CD4-positive, alpha-beta memory T cell (primary cell): ENCODE results near the gene CST3. TPM values are rescaled to one million over a fixed set of nuclear protein-coding genes. Genes with fewer than 3 reads are reported as not detected.

Experiments
- CTCF ChIA-PET: fragments of 350-600 bp; sonication (Branson Sonifier 250); formaldehyde crosslinking; loops from one replicate; lab custom pipeline; 2021; ENCODE audit warnings: inconsistent platforms; ENCODE audit not compliant: partially characterized antibody; lab: Charles Lee
- POLR2A ChIA-PET: fragments of 350-600 bp; sonication (Branson Sonifier 250); formaldehyde crosslinking; loops from one replicate; lab custom pipeline; 2021; ENCODE audit not compliant: partially characterized antibody; lab: Charles Lee
- DNase-seq, 5 donors: peaks; one replicate each; pipeline versions ENCODE4 v3.0.0 to v3.0.0-alpha.2; 2020 to 2022; ENCODE audit warnings: mixed read lengths in 1 of 5
- H3K27ac ChIP-seq: one replicate; pipeline ENCODE4 v1.7.0; 2013; ENCODE audit warnings: low read depth, low read length
- H3K27me3 ChIP-seq: 2 replicates; pipeline ENCODE4 v1.7.0; 2013; ENCODE audit warnings: mild to moderate bottlenecking, low read length, moderate library complexity; ENCODE audit not compliant: insufficient read depth
- H3K36me3 ChIP-seq: 2 replicates; pipeline ENCODE4 v1.7.0; 2013; ENCODE audit warnings: mild to moderate bottlenecking, low read length, moderate library complexity; ENCODE audit not compliant: insufficient read depth
- H3K4me1 ChIP-seq: 2 replicates; pipeline ENCODE4 v1.7.0; 2013; ENCODE audit warnings: mild to moderate bottlenecking, low read length, moderate library complexity; ENCODE audit not compliant: insufficient read depth
- H3K4me3 ChIP-seq, 2 donors: one replicate each; pipeline ENCODE4 v1.7.0; 2013; ENCODE audit warnings: low read length in 2 of 2, mild to moderate bottlenecking in 1 of 2
- H3K9me3 ChIP-seq, 2 donors: one replicate each; pipeline ENCODE4 v1.7.0; 2013; ENCODE audit warnings: low read length in 2 of 2, control low read depth in 1 of 2; ENCODE audit not compliant: control insufficient read depth in 1 of 2
- H3K27ac Mint-ChIP-seq, 7 donors: one replicate each; pipeline ENCODE4 v1.8.0; 2020 to 2021; ENCODE audit warnings: mixed read lengths in 7 of 7, mild to moderate bottlenecking in 6 of 7, inconsistent platforms in 3 of 7, moderate library complexity in 3 of 7
- H3K27me3 Mint-ChIP-seq, 2 donors: one replicate each; pipeline ENCODE4 v1.8.0; 2020 to 2021; ENCODE audit warnings: mixed read lengths in 2 of 2
- H3K36me3 Mint-ChIP-seq, 2 donors: one replicate each; pipeline ENCODE4 v1.8.0; 2020 to 2021; ENCODE audit warnings: mixed read lengths in 2 of 2, inconsistent platforms in 1 of 2, mild to moderate bottlenecking in 1 of 2
- H3K4me1 Mint-ChIP-seq, 4 donors: one replicate each; pipeline ENCODE4 v1.8.0; 2020 to 2021; ENCODE audit warnings: mixed read lengths in 4 of 4, mild to moderate bottlenecking in 1 of 4
- H3K4me3 Mint-ChIP-seq, 8 donors: one replicate each; pipeline ENCODE4 v1.8.0; 2020 to 2021; ENCODE audit warnings: mixed read lengths in 8 of 8, mild to moderate bottlenecking in 7 of 8, moderate library complexity in 6 of 8, inconsistent platforms in 3 of 8
- H3K9me3 Mint-ChIP-seq, 8 donors: one replicate each; pipeline ENCODE4 v1.8.0; 2020 to 2021; ENCODE audit warnings: mixed read lengths in 8 of 8, mild to moderate bottlenecking in 5 of 8, inconsistent platforms in 3 of 8, moderate library complexity in 1 of 8
- intact Hi-C: fragments of 100-400 bp; cut with micrococcal nuclease; formaldehyde crosslinking; loops from one replicate; pipeline ENCODE4 v1.15.1; 2023
- polyA plus RNA-seq, 2 donors: library from polyadenylated mRNA; unstranded; fragments of 300-500 nt; fragmentation: Illumina TruSeq; gene quantifications; one replicate each; pipeline ENCODE4 v1.2.3, GENCODE V29; 2021
- total RNA-seq, 2 experiments: library from RNA; stranded (reverse); gene quantifications; one replicate each; pipeline ENCODE4 v1.2.3, GENCODE V29; 2021

CST3 gene
- total and polyA plus RNA-seq, 4 experiments from 2014 or later, result 0.31 to 8.3 (median 6.1) TPM

- no peak for DNase-seq
- H3K4me3 ChIP-seq, result no peak within 1 kb of the TSS
- H3K27me3 ChIP-seq, result no peaks in the 10 kb centered on the region
- Mint-ChIP-seq H3K27me3 (peaks cover 3 to 6% of the 10 kb centered on the region in 2 donors), H3K9me3 (peaks cover 0 to 2% (median 0%) of the 10 kb centered on the region in 8 donors), H3K36me3 (no peaks in the 10 kb centered on the region), H3K4me3 (no peak within 1 kb of the TSS), H3K27ac (no peak within 1 kb of the TSS), H3K4me1 (no peaks in the 10 kb centered on the region)
- intact Hi-C loops, result loop anchor here (10.0 kb wide), 1 partner anchor 1891 kb away; no protein-coding TSS in a partner anchor
- no peaks in the 10 kb centered on the region for H3K36me3 ChIP-seq
- CTCF ChIA-PET, result interaction anchor here (0.9 to 2.5 kb wide), 3 partner anchors 43 to 256 kb away, joined by 3 to 10 read pairs (median 10); partner anchors contain the start of gene NXT1
- H3K27ac ChIP-seq, result no peak within 1 kb of the TSS
- no peaks in the 10 kb centered on the region for H3K9me3 ChIP-seq
- POLR2A ChIA-PET, result no interaction called here
- no peaks in the 10 kb centered on the region for H3K4me1 ChIP-seq
These were observed 31.7 kb downstream of the CST3 start, which contains the start of gene CST9 for GRCh38 chr20:23605867-23606651. Gene CST9, minus strand, starts transcription at chr20:23605917. Its CDS starts 53 bp downstream, at chr20:23605864.

- H3K27ac ChIP-seq, result no peak overlapping the region
- no peaks in the 10 kb centered on the region for H3K9me3 ChIP-seq
- H3K36me3 ChIP-seq, result no peaks in the 10 kb centered on the region
- ChIA-PET POLR2A (no interaction called here), CTCF (no interaction called here)
- H3K4me1 ChIP-seq, result no peaks in the 10 kb centered on the region
- H3K4me3 Mint-ChIP-seq, result no peak overlapping the region
- no peaks in the 10 kb centered on the region for H3K36me3 Mint-ChIP-seq
- peaks cover 3% of the 10 kb centered on the region in 2 donors for H3K27me3 Mint-ChIP-seq
- no peaks in the 10 kb centered on the region for H3K4me1 Mint-ChIP-seq
- no peak overlapping the region for H3K4me3 ChIP-seq
- no peaks in the 10 kb centered on the region for H3K27me3 ChIP-seq
- H3K27ac Mint-ChIP-seq, result no peak overlapping the region
- H3K9me3 Mint-ChIP-seq, result peaks cover 0 to 2% (median 0%) of the 10 kb centered on the region in 8 donors
- no peak for DNase-seq
- intact Hi-C loops, result loop anchor here (10.0 kb wide), 1 partner anchor 1890 kb away; no protein-coding TSS in a partner anchor
These were observed 33.4 kb downstream of the CST3 start for GRCh38 chr20:23604306-23604705.

GRCh38 chr20:23603321-23603720 is 34.4 kb downstream of the CST3 start:
- intact Hi-C loops, result loop anchor here (10.0 kb wide), 1 partner anchor 1889 kb away; no protein-coding TSS in a partner anchor
- no peaks in the 10 kb centered on the region for H3K36me3 Mint-ChIP-seq
- H3K4me3 ChIP-seq, result no peak overlapping the region
- peaks cover 3% of the 10 kb centered on the region in 2 donors for H3K27me3 Mint-ChIP-seq
- POLR2A ChIA-PET, result no interaction called here
- no peaks in the 10 kb centered on the region for H3K36me3 ChIP-seq
- H3K27me3 ChIP-seq, result no peaks in the 10 kb centered on the region
- H3K27ac Mint-ChIP-seq, result no peak overlapping the region
- DNase-seq, result no peak
- CTCF ChIA-PET, result interaction anchor here (1.3 kb wide), 1 partner anchor 161 kb away, joined by 3 read pairs; no protein-coding TSS in a partner anchor
- H3K4me1 ChIP-seq, result no peaks in the 10 kb centered on the region
- no peak overlapping the region for H3K27ac ChIP-seq
- H3K9me3 ChIP-seq, result no peaks in the 10 kb centered on the region
- H3K4me1 Mint-ChIP-seq, result no peaks in the 10 kb centered on the region
- no peak overlapping the region for H3K4me3 Mint-ChIP-seq
- H3K9me3 Mint-ChIP-seq, result peaks cover 0 to 2% (median 0%) of the 10 kb centered on the region in 8 donors

- CTCF ChIA-PET, result interaction anchor here (1.1 to 1.3 kb wide), 2 partner anchors 161 to 326 kb away, joined by 3 read pairs; no protein-coding TSS in a partner anchor
These were observed 35.1 kb downstream of the CST3 start for GRCh38 chr20:23602699-23603098.

GRCh38 chr20:23602241-23602640 is 35.5 kb downstream of the CST3 start:
- Histone ChIP-seq H3K9me3 (no peaks in the 10 kb centered on the region), H3K27me3 (no peaks in the 10 kb centered on the region), H3K4me1 (no peaks in the 10 kb centered on the region), H3K27ac (no peak overlapping the region), H3K36me3 (no peaks in the 10 kb centered on the region), H3K4me3 (no peak overlapping the region)
- Mint-ChIP-seq H3K4me3 (no peak overlapping the region), H3K9me3 (peaks cover 0 to 2% (median 0%) of the 10 kb centered on the region in 8 donors), H3K4me1 (no peaks in the 10 kb centered on the region), H3K27ac (no peak overlapping the region), H3K27me3 (peaks cover 3% of the 10 kb centered on the region in 2 donors), H3K36me3 (no peaks in the 10 kb centered on the region)
- DNase-seq, result no peak
- CTCF ChIA-PET, result interaction anchor here (1.1 to 1.3 kb wide), 2 partner anchors 160 to 326 kb away, joined by 3 read pairs; no protein-coding TSS in a partner anchor
- intact Hi-C loops, result loop anchor here (10.0 kb wide), 1 partner anchor 1887 kb away; no protein-coding TSS in a partner anchor
- POLR2A ChIA-PET, result no interaction called here

More at GRCh38 chr20:23602699-23603098, 35.1 kb downstream of the CST3 start:
- Histone ChIP-seq H3K9me3 (no peaks in the 10 kb centered on the region), H3K36me3 (no peaks in the 10 kb centered on the region), H3K4me3 (no peak overlapping the region), H3K4me1 (no peaks in the 10 kb centered on the region), H3K27ac (no peak overlapping the region), H3K27me3 (no peaks in the 10 kb centered on the region)
- Mint-ChIP-seq H3K4me1 (no peaks in the 10 kb centered on the region), H3K9me3 (peaks cover 0 to 2% (median 0%) of the 10 kb centered on the region in 8 donors), H3K36me3 (no peaks in the 10 kb centered on the region), H3K4me3 (no peak overlapping the region), H3K27ac (no peak overlapping the region), H3K27me3 (peaks cover 3% of the 10 kb centered on the region in 2 donors)
- DNase-seq, result no peak
- intact Hi-C loops, result loop anchor here (10.0 kb wide), 1 partner anchor 1888 kb away; no protein-coding TSS in a partner anchor
- POLR2A ChIA-PET, result no interaction called here

DNA sequence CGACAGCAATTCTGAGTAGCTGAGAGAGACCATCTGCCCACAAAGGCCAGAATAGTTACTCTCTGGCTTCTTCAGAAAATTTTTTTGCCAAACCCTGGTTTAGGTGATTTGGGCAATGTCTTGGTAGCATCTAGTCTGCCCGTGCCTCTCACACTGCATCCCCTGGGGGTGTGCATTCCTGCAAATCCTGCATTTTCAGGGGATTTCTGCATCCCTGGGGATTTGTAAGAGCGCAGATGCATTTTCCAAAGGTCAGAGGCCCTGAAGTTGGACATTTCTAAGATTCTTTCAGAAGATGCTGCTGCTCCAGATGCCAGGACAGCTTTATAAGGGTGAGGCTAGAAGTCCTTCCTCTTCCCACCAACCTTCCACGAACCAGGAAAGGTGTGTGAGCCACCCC is 36.0 kb downstream of the CST3 start:
- intact Hi-C loops, result loop anchor here (10.0 kb wide), 1 partner anchor 1887 kb away; no protein-coding TSS in a partner anchor
- CTCF ChIA-PET, result interaction anchor here (1.1 to 1.3 kb wide), 2 partner anchors 160 to 325 kb away, joined by 3 read pairs; no protein-coding TSS in a partner anchor
- no peak overlapping the region for H3K4me3 ChIP-seq

GRCh38 chr20:23598481-23598880 is 39.3 kb downstream of the CST3 start:
- Mint-ChIP-seq H3K4me3 (no peak overlapping the region), H3K27ac (no peak overlapping the region), H3K4me1 (no peaks in the 10 kb centered on the region), H3K27me3 (no peaks in the 10 kb centered on the region), H3K36me3 (no peaks in the 10 kb centered on the region), H3K9me3 (no peaks in the 10 kb centered on the region)
- Histone ChIP-seq H3K4me3 (no peak overlapping the region), H3K27ac (no peak overlapping the region), H3K4me1 (no peaks in the 10 kb centered on the region), H3K36me3 (no peaks in the 10 kb centered on the region), H3K9me3 (no peaks in the 10 kb centered on the region), H3K27me3 (no peaks in the 10 kb centered on the region)
- intact Hi-C loops, result no loop called here
- CTCF ChIA-PET, result no interaction called here
- DNase-seq, result no peak
- POLR2A ChIA-PET, result no interaction called here

More for the DNA sequence above, 36.0 kb downstream of the CST3 start:
- Histone ChIP-seq H3K27me3 (no peaks in the 10 kb centered on the region), H3K4me1 (no peaks in the 10 kb centered on the region), H3K9me3 (no peaks in the 10 kb centered on the region), H3K36me3 (no peaks in the 10 kb centered on the region), H3K27ac (no peak overlapping the region)
- POLR2A ChIA-PET, result no interaction called here
- Mint-ChIP-seq H3K4me3 (no peak overlapping the region), H3K4me1 (no peaks in the 10 kb centered on the region), H3K36me3 (no peaks in the 10 kb centered on the region), H3K27me3 (peaks cover 0 to 3% of the 10 kb centered on the region in 2 donors), H3K9me3 (peaks cover 0 to 2% (median 0%) of the 10 kb centered on the region in 8 donors), H3K27ac (no peak overlapping the region)
- no peak for DNase-seq
